Loucy (cell line): ENCODE data around the gene ATE1.
"Not testable (repeated sequence)": the region's sequence is repeated elsewhere in the genome, so short reads cannot be mapped to it uniquely, and the experiment has no call there.

Experiments used
- H2AFZ ChIP-seq: fragments of 200-600 bp; sonication (generic); 2 replicates; pipeline ENCODE4 v1.6.0; 2016; ENCODE audit warnings: antibody characterized with exemption, mild to moderate bottlenecking, low read length, moderate library complexity
- H3F3A ChIP-seq: fragments of 200-600 bp; 2 replicates; pipeline ENCODE4 v1.6.0; 2016; ENCODE audit warnings: antibody characterized with exemption, low read depth, mild to moderate bottlenecking
- H3K27me3 ChIP-seq: fragments of 200-600 bp; sonication (generic); 2 replicates; pipeline ENCODE4 v1.6.1; 2014; ENCODE audit warnings: low read length, mild to moderate bottlenecking; ENCODE audit not compliant: insufficient read depth, poor library complexity, severe bottlenecking
- H3K36me3 ChIP-seq: fragments of 200-600 bp; sonication (generic); 2 replicates; pipeline ENCODE4 v1.6.1; 2016; ENCODE audit warnings: low read length; ENCODE audit not compliant: insufficient read depth
- H3K4me1 ChIP-seq: fragments of 200-600 bp; sonication (generic); 2 replicates; pipeline ENCODE4 v1.5.1; 2014; ENCODE audit warnings: low read length, mild to moderate bottlenecking; ENCODE audit not compliant: insufficient read depth, poor library complexity, severe bottlenecking
- H3K4me2 ChIP-seq: fragments of 200-600 bp; sonication (generic); 2 replicates; pipeline ENCODE4 v1.6.0; 2014; ENCODE audit warnings: antibody characterized with exemption, low read length, low read depth, mild to moderate bottlenecking; ENCODE audit not compliant: poor library complexity, severe bottlenecking
- H3K4me3 ChIP-seq: fragments of 200-600 bp; sonication (generic); 2 replicates; pipeline ENCODE4 v1.5.1; 2014; ENCODE audit warnings: low read length, mild to moderate bottlenecking, mixed read lengths; ENCODE audit not compliant: poor library complexity, severe bottlenecking
- H3K79me2 ChIP-seq: fragments of 200-600 bp; sonication (generic); 2 replicates; pipeline ENCODE4 v1.6.1; 2014; ENCODE audit warnings: low read length; ENCODE audit not compliant: insufficient read depth
- H3K9ac ChIP-seq: fragments of 200-600 bp; sonication (generic); 2 replicates; pipeline ENCODE4 v1.6.0; 2014; ENCODE audit warnings: mild to moderate bottlenecking, low read depth, low read length, moderate library complexity; ENCODE audit not compliant: poor library complexity, severe bottlenecking
- H3K9me2 ChIP-seq: fragments of 200-600 bp; sonication (generic); replicated peaks from 2 replicates; pipeline ENCODE4 v1.6.1; 2016; ENCODE audit warnings: low read depth, low read length, mixed read lengths
- H3K9me3 ChIP-seq: fragments of 200-600 bp; sonication (generic); 2 replicates; pipeline ENCODE4 v1.6.1; 2014; ENCODE audit warnings: mild to moderate bottlenecking, antibody characterized with exemption, low read length, low read depth; ENCODE audit not compliant: insufficient read depth
- H4K20me1 ChIP-seq: fragments of 200-600 bp; sonication (generic); 2 replicates; pipeline ENCODE4 v1.6.0; 2014; ENCODE audit warnings: antibody characterized with exemption, low read length, mild to moderate bottlenecking; ENCODE audit not compliant: insufficient read depth, poor library complexity, severe bottlenecking
- CTCF ChIP-seq: fragments of 200-600 bp; sonication (generic); conservative IDR thresholded peaks from 2 replicates; pipeline ENCODE4 v1.5.1; 2014; ENCODE audit warnings: mild to moderate bottlenecking, antibody characterized with exemption, low read length
- EZH2phosphoT487 ChIP-seq: fragments of 200-600 bp; IDR thresholded peaks from 2 replicates; pipeline ENCODE4 v1.6.1; 2018; ENCODE audit warnings: antibody characterized with exemption, mild to moderate bottlenecking, moderate library complexity, borderline replicate concordance

The ATE1 gene

DNA sequence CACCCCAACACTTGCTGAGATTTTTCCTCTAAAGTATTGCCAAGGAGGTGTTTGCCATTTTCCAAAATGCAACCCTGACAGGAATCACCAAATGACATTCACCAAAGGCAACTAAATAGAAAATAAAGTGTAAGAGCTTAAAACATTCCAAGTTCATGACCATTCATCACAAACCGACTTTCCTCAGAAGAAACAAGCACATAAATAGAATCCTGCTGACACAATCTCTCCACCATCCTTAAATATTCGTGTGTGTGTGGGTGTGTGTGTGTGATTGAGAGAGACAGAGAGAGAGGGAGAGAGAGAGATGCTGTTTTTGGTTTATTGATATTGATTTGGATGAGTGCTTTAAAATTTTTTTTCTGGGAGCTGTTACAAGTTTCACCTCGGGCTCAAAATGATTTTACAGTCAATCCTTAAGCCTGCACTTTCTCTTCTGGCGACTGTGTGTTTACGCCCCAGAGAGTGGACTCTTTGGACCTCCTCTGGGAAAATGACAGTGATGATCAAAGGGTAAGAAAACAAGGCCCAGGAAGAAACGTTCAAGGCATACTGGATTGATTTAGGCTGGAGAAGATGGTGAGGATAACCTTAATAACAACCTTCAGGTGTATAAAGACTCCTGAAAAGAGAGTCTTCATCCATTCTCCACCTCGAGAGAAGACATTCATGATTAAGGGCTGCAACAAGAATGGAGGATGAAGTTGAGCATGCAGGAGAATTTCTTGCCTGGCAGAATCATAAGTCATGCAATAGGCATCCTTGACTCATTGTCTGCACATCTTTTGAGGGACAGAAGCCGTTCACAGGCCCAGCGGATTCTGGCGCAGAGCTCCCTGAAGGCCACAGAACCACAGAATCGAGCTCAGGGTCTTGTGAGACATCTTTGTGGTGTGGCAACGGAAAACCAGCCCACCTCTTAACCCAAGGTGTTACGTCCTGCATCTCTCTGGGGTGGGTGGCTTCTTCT is 225.2 kb downstream of the ATE1 start:
- no peak overlapping the region for H3K9ac ChIP-seq
- no peaks in the 10 kb centered on the region for H4K20me1 ChIP-seq
- no peaks in the 10 kb centered on the region for H3K9me3 ChIP-seq
- H3K27me3 ChIP-seq: no peaks in the 10 kb centered on the region
- no peak overlapping the region for H3K4me2 ChIP-seq
- H3K9me2 ChIP-seq: no peaks in the 10 kb centered on the region
- no peaks in the 10 kb centered on the region for H3K4me1 ChIP-seq
- H3K36me3 ChIP-seq: no peaks in the 10 kb centered on the region
- no peak overlapping the region for H3K4me3 ChIP-seq
- TF ChIP-seq CTCF: no peak
- no peak for TF ChIP-seq EZH2phosphoT487
- no peak overlapping the region for H2AFZ ChIP-seq
- no peaks in the 10 kb centered on the region for H3F3A ChIP-seq
- H3K79me2 ChIP-seq: no peaks in the 10 kb centered on the region

- TF ChIP-seq EZH2phosphoT487: no peak
- H3K36me3 ChIP-seq: no peaks in the 10 kb centered on the region
- no peaks in the 10 kb centered on the region for H3K9me2 ChIP-seq
- H3K9me3 ChIP-seq: no peaks in the 10 kb centered on the region; the same call in 1 of the 2 replicates
- no peaks in the 10 kb centered on the region for H3K79me2 ChIP-seq
- no peak overlapping the region for H3K9ac ChIP-seq
- H2AFZ ChIP-seq: no peak overlapping the region
- H3F3A ChIP-seq: no peaks in the 10 kb centered on the region
- H3K4me3 ChIP-seq: no peak overlapping the region
- no peaks in the 10 kb centered on the region for H3K4me1 ChIP-seq
- no peaks in the 10 kb centered on the region for H4K20me1 ChIP-seq
- no peak overlapping the region for H3K4me2 ChIP-seq
- H3K27me3 ChIP-seq: no peaks in the 10 kb centered on the region
Measured at GRCh38 chr10:121700416-121700815, 227.4 kb downstream of the ATE1 start.

DNA sequence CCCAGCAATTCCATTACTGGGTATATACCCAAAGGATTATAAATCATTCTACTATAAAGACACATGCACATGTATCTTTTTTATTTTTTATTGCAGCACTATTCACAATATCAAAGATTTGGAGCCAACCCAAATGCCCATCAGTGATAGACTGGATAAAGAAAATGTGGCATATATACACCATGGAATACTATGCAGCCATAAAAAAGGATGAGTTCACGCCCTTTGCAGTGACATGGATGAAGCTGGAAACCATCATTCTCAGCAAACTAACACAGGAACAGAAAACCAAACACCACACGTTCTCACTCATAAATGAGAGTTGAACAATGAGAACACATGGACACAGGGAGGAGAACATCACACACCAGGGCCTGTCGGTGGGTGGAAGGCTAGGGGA is 228.1 kb downstream of the ATE1 start:
- H3K36me3 ChIP-seq, H2AFZ ChIP-seq, H3K9me3 ChIP-seq, H3K4me3 ChIP-seq, H3K9me2 ChIP-seq, H4K20me1 ChIP-seq, H3K4me1 ChIP-seq, H3K79me2 ChIP-seq, H3K4me2 ChIP-seq, H3K27me3 ChIP-seq, H3K9ac ChIP-seq, H3F3A ChIP-seq: not testable (repeated sequence)

DNA sequence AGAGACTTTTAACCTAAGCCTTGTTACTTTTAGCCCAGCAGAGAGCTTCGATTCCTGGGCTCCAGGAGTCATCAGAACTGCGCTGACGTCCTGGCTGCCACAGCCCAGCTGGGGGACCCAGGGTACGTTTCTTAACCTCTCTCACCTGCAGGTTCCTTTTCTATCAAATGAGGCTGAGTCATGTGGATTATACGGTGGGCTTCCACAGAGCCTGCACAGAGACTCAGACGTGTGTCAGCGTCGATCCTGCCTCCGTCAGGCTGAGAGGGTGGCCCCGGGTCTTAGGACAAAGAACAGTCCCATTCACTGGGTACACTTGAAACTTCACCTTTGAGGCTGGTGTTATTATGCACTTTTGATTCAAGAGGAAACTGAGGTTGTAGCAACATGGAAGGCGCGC is 228.9 kb downstream of the ATE1 start:
- no peaks in the 10 kb centered on the region for H4K20me1 ChIP-seq
- H3K4me1 ChIP-seq: no peaks in the 10 kb centered on the region
- no peaks in the 10 kb centered on the region for H3K79me2 ChIP-seq
- no peak overlapping the region for H3K9ac ChIP-seq
- no peak overlapping the region for H3K4me3 ChIP-seq
- TF ChIP-seq CTCF: no peak
- TF ChIP-seq EZH2phosphoT487: no peak
- no peak overlapping the region for H3K4me2 ChIP-seq
- no peaks in the 10 kb centered on the region for H3F3A ChIP-seq
- H3K9me3 ChIP-seq: no peaks in the 10 kb centered on the region; the same call in 1 of the 2 replicates
- H3K36me3 ChIP-seq: no peaks in the 10 kb centered on the region
- no peaks in the 10 kb centered on the region for H3K9me2 ChIP-seq
- H3K27me3 ChIP-seq: no peaks in the 10 kb centered on the region
- no peak overlapping the region for H2AFZ ChIP-seq
